ENCODE results near the gene SERTM1. TPM values are rescaled to one million over a fixed set of nuclear protein-coding genes. Genes with fewer than 3 reads are reported as not detected.

The SERTM1 gene
- total RNA-seq, 1 experiment from 2014 or later = 0.24 TPM

- Histone ChIP-seq H3K14ac (ENCODE audit: insufficient read depth, low read length) (no peak overlapping the region), H2AK5ac (ENCODE audit: insufficient read length, low read length) (no peak overlapping the region), H4K8ac (replicated peaks; ENCODE audit: insufficient read length, low read depth, low read length) (no peak overlapping the region), H3K9me3 (ENCODE audit: control insufficient read depth, low read depth, low read length) (no peaks in the 10 kb centered on the region), H3K23me2 (ENCODE audit: insufficient read length, low read depth, low read length, poor library complexity, severe bottlenecking) (no peaks in the 10 kb centered on the region), H3K4me2 (ENCODE audit: insufficient read depth, insufficient read length, low read length) (no peak overlapping the region), H3K4ac (ENCODE audit: low read depth, low read length) (no peak overlapping the region), H2BK120ac (ENCODE audit: low read depth, low read length, poor library complexity, severe bottlenecking) (no peak overlapping the region), H2BK20ac (ENCODE audit: low read depth, low read length, poor library complexity, severe bottlenecking) (no peak overlapping the region), H2BK15ac (ENCODE audit: low read depth, low read length) (no peak overlapping the region), H3T11ph (ENCODE audit: low read length) (no peak overlapping the region), H3K23ac (ENCODE audit: insufficient read length, low read depth, low read length) (no peak overlapping the region), H4K91ac (ENCODE audit: insufficient read length, low read depth, low read length) (no peak overlapping the region), H3K79me2 (ENCODE audit: insufficient read depth, low read length) (no peaks in the 10 kb centered on the region), H3K4me1 (ENCODE audit: insufficient read depth, low read length) (peaks cover 3% of the 10 kb centered on the region; the same call in 1 of the 2 replicates), H3K27me3 (ENCODE audit: insufficient read depth, low read length) (no peaks in the 10 kb centered on the region), H2BK5ac (ENCODE audit: insufficient read length, low read length) (no peak overlapping the region), H4K5ac (ENCODE audit: insufficient read length, low read depth, low read length) (no peak overlapping the region), H3K27ac (ENCODE audit: insufficient read length, low read depth, low read length) (no peak overlapping the region), H3K18ac (ENCODE audit: insufficient read length, low read depth, low read length) (no peak overlapping the region), H4K20me1 (ENCODE audit: control insufficient read depth, insufficient read depth, insufficient read length) (no peaks in the 10 kb centered on the region), H3K9ac (ENCODE audit: extremely low read depth, insufficient read length, low read length) (no peak overlapping the region), H3K56ac (ENCODE audit: insufficient read length, low read depth, low read length) (no peak overlapping the region), H2AFZ (ENCODE audit: low read length) (no peak overlapping the region), H3K79me1 (ENCODE audit: insufficient read depth, low read depth, low read length, poor library complexity, severe bottlenecking) (no peaks in the 10 kb centered on the region), H2BK12ac (ENCODE audit: insufficient read length, low read depth, low read length) (no peak overlapping the region)
- DNase-seq = no peak
- Mint-ChIP-seq H3K36me3 (ENCODE audit: insufficient read depth in 1 of 3, low read depth in 3 of 3) (peaks cover 0 to 3% (median 0%) of the 10 kb centered on the region in 3 experiments; a peak in 3 of 7 replicates), H3K4me1 (peaks cover 28 to 35% of the 10 kb centered on the region in 2 experiments), H3K27ac (peak overlapping the region in 1 of 3 experiments; percentile 76; a peak in 2 of 7 replicates), H3K4me3 (no peak overlapping the region), H3K27me3 (ENCODE audit: low read depth) (no peaks in the 10 kb centered on the region), H3K9me3 (no peaks in the 10 kb centered on the region)
- no peak for TF ChIP-seq CTCF (conservative IDR thresholded peaks at IDR 0.05)
- no CpG with 5 or more reads among the region's 5 CpGs for WGBS (ENCODE audit: extremely low coverage, insufficient read length, low lambda C conversion rate)
Observed at GRCh38 chr13:36628377-36629056, 45.3 kb upstream of the SERTM1 start.

Measured in H9 (cell line).